Mesenchymal stem cell (in vitro differentiated cells and primary cell): ENCODE measurements around the gene PPP6C.
"Not testable (repeated sequence)": the region's sequence is repeated elsewhere in the genome, so short reads cannot be mapped to it uniquely, and the experiment has no call there.

Experiments used
- DNase-seq: peaks from one replicate; pipeline ENCODE4 v3.0.0-alpha.2; 2013
- H2AFZ ChIP-seq: one replicate; pipeline ENCODE4 v1.6.1; 2013; ENCODE audit warnings: low read depth, mild to moderate bottlenecking, control low read depth, inconsistent platforms, low read length, moderate library complexity
- H2AK5ac ChIP-seq: 2 replicates; pipeline ENCODE4 v1.6.1; 2013; ENCODE audit warnings: low read length, moderate library complexity, mild to moderate bottlenecking, inconsistent platforms; ENCODE audit not compliant: severe bottlenecking
- H2BK120ac ChIP-seq: one replicate; pipeline ENCODE4 v1.6.1; 2013; ENCODE audit warnings: low read depth, mild to moderate bottlenecking, inconsistent platforms, low read length, moderate library complexity
- H2BK12ac ChIP-seq, 2 experiments: one replicate each; pipeline ENCODE4 v1.6.1; 2013; ENCODE audit warnings: inconsistent platforms in 2 of 2, low read length in 2 of 2, mild to moderate bottlenecking in 2 of 2, moderate library complexity in 2 of 2, control low read depth in 1 of 2
- H2BK15ac ChIP-seq: one replicate; pipeline ENCODE4 v1.6.1; 2013; ENCODE audit warnings: mild to moderate bottlenecking, low read depth, inconsistent platforms; ENCODE audit not compliant: poor library complexity, severe bottlenecking
- H2BK5ac ChIP-seq: 2 replicates; pipeline ENCODE4 v1.6.1; 2013; ENCODE audit warnings: low read depth, mild to moderate bottlenecking, low read length, control low read depth, inconsistent platforms; ENCODE audit not compliant: poor library complexity, severe bottlenecking
- H3K14ac ChIP-seq, 2 experiments: one replicate each; pipeline ENCODE4 v1.6.1; 2013; ENCODE audit warnings: inconsistent platforms in 2 of 2, low read length in 2 of 2, control low read depth in 1 of 2, mild to moderate bottlenecking in 1 of 2, moderate library complexity in 1 of 2
- H3K18ac ChIP-seq, 2 experiments: one replicate each; pipeline ENCODE4 v1.6.1; 2013; ENCODE audit warnings: inconsistent platforms in 2 of 2, low read length in 2 of 2, control low read depth in 1 of 2, low read depth in 1 of 2, mild to moderate bottlenecking in 1 of 2
- H3K23ac ChIP-seq, 2 experiments: one replicate each; pipeline ENCODE4 v1.6.1; 2013; ENCODE audit warnings: inconsistent platforms in 2 of 2, low read length in 2 of 2, mild to moderate bottlenecking in 2 of 2, moderate library complexity in 2 of 2, control low read depth in 1 of 2
- H3K27ac ChIP-seq: 2 replicates; pipeline ENCODE4 v1.5.1; 2013; ENCODE audit warnings: mild to moderate bottlenecking, moderate library complexity, low read length, control low read depth, inconsistent platforms; ENCODE audit not compliant: poor library complexity, severe bottlenecking
- H3K27me3 ChIP-seq, 2 experiments: 2 replicates each; pipeline versions ENCODE4 v1.6.1 to v1.7.0; 2013; ENCODE audit warnings: low read length in 2 of 2, mild to moderate bottlenecking in 2 of 2, moderate library complexity in 2 of 2, control low read depth in 1 of 2, inconsistent platforms in 1 of 2; ENCODE audit not compliant: control insufficient read depth in 1 of 2, insufficient read depth in 1 of 2
- H3K36me3 ChIP-seq, 2 experiments: 2 replicates each; pipeline versions ENCODE4 v1.6.1 to v1.7.0; 2013; ENCODE audit warnings: low read length in 2 of 2, control low read depth in 1 of 2, inconsistent platforms in 1 of 2, low read depth in 1 of 2, mild to moderate bottlenecking in 1 of 2; ENCODE audit not compliant: insufficient read depth in 2 of 2, control insufficient read depth in 1 of 2
- H3K4ac ChIP-seq, 2 experiments: one replicate each; pipeline ENCODE4 v1.6.1; 2013; ENCODE audit warnings: inconsistent platforms in 2 of 2, low read length in 2 of 2, mild to moderate bottlenecking in 2 of 2, moderate library complexity in 2 of 2, control low read depth in 1 of 2, low read depth in 1 of 2
- H3K4me1 ChIP-seq: 2 replicates; pipeline ENCODE4 v1.6.1; 2013; ENCODE audit warnings: low read depth, low read length, control low read depth; ENCODE audit not compliant: control insufficient read depth, insufficient read depth
- H3K4me2 ChIP-seq: 2 replicates; pipeline ENCODE4 v1.6.1; 2013; ENCODE audit warnings: low read length, mild to moderate bottlenecking, inconsistent platforms; ENCODE audit not compliant: poor library complexity, severe bottlenecking
- H3K4me3 ChIP-seq, 2 experiments: 2 replicates each; pipeline versions ENCODE4 v1.5.1 to v1.7.0; 2013; ENCODE audit warnings: low read length in 2 of 2, mild to moderate bottlenecking in 2 of 2, control low read depth in 1 of 2, low read depth in 1 of 2; ENCODE audit not compliant: insufficient read depth in 1 of 2
- H3K79me1 ChIP-seq: replicated peaks from 2 replicates; pipeline ENCODE4 v1.6.1; 2013; ENCODE audit warnings: mild to moderate bottlenecking, control low read depth, low read length, inconsistent platforms; ENCODE audit not compliant: poor library complexity, severe bottlenecking
- H3K9ac ChIP-seq: 2 replicates; pipeline ENCODE4 v1.7.0; 2013; ENCODE audit warnings: mild to moderate bottlenecking, low read length, moderate library complexity
- H3K9me3 ChIP-seq: 2 replicates; pipeline ENCODE4 v1.7.0; 2013; ENCODE audit warnings: mild to moderate bottlenecking, low read length; ENCODE audit not compliant: control insufficient read depth
- H4K8ac ChIP-seq: one replicate; pipeline ENCODE4 v1.6.1; 2013; ENCODE audit warnings: inconsistent platforms, mild to moderate bottlenecking, low read length, moderate library complexity
- H4K91ac ChIP-seq: one replicate; pipeline ENCODE4 v1.6.1; 2013; ENCODE audit warnings: mild to moderate bottlenecking, low read length, inconsistent platforms
- WGBS: methylation state at CpG from one replicate; pipeline ENCODE4 v1.1.7; 2013; ENCODE audit warnings: mixed read lengths; 5-methylcytosine and 5-hydroxymethylcytosine counted together

PPP6C gene

GRCh38 chr9:125183054-125183453 is 6.5 kb downstream of the PPP6C start:
- Histone ChIP-seq H3K4me3 (no peak overlapping the region), H3K14ac (no peak overlapping the region)

DNA sequence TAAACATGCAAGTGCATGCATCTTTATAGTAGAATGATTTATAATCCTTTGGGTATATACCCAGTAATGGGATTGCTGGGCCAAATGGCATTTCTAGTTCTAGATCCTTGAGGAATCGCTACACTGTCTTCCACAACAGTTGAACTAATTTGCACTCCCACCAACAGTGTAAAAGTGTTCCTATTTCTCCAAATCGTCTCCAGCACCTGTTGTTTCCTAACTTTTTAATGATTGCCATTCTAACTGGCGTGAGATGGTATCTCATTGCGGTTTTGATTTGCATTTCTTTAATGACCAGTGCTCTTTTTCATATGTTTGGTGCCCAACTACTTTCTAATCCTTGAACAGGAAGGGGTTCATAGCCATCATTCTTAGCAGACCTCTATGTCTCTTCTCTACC is 7.8 kb downstream of the PPP6C start:
- H3K36me3 ChIP-seq, H2BK5ac ChIP-seq, H3K18ac ChIP-seq, H3K4me3 ChIP-seq, H3K14ac ChIP-seq, H4K8ac ChIP-seq, H2AK5ac ChIP-seq, H2BK120ac ChIP-seq, H3K79me1 ChIP-seq, DNase-seq, H2BK15ac ChIP-seq, H2BK12ac ChIP-seq, H3K27ac ChIP-seq, H3K27me3 ChIP-seq, H3K4me2 ChIP-seq, H3K4ac ChIP-seq, H3K9me3 ChIP-seq, H3K4me1 ChIP-seq, H2AFZ ChIP-seq, H3K23ac ChIP-seq, H4K91ac ChIP-seq, H3K9ac ChIP-seq: not testable (repeated sequence)
- WGBS: 98% methylated on average over 4 of the region's 4 CpGs

More at GRCh38 chr9:125183054-125183453, 6.5 kb downstream of the PPP6C start:
- Histone ChIP-seq H2AK5ac (no peak overlapping the region), H3K4ac (no peak overlapping the region), H3K9ac (no peak overlapping the region), H3K18ac (no peak overlapping the region), H2BK5ac (no peak overlapping the region), H3K9me3 (no peaks in the 10 kb centered on the region), H3K27ac (no peak overlapping the region), H2BK15ac (no peak overlapping the region), H2AFZ (no peak overlapping the region), H4K8ac (no peak overlapping the region), H3K4me1 (peaks cover 8% of the 10 kb centered on the region), H2BK120ac (no peak overlapping the region), H2BK12ac (no peak overlapping the region), H3K27me3 (no peaks in the 10 kb centered on the region), H3K36me3 (no peaks in the 10 kb centered on the region), H3K23ac (no peak overlapping the region), H3K79me1 (no peaks in the 10 kb centered on the region), H4K91ac (no peak overlapping the region), H3K4me2 (no peak overlapping the region)
- no peak for DNase-seq
- WGBS: 80% methylated on average over 2 of the region's 2 CpGs

GRCh38 chr9:125180876-125181275 is 8.7 kb downstream of the PPP6C start:
- peaks cover 4% of the 10 kb centered on the region for H3K4me1 ChIP-seq
- DNase-seq: no peak
- no peak overlapping the region for H3K4me2 ChIP-seq
- no peak overlapping the region for H2AK5ac ChIP-seq
- no peak overlapping the region for H3K27ac ChIP-seq
- H3K9me3 ChIP-seq: no peaks in the 10 kb centered on the region
- H4K8ac ChIP-seq: no peak overlapping the region
- H2AFZ ChIP-seq: no peak overlapping the region
- H3K18ac ChIP-seq: no peak overlapping the region
- H2BK15ac ChIP-seq: no peak overlapping the region
- H3K14ac ChIP-seq: no peak overlapping the region
- no peaks in the 10 kb centered on the region for H3K27me3 ChIP-seq
- peaks cover 4% of the 10 kb centered on the region for H3K79me1 ChIP-seq
- H4K91ac ChIP-seq: no peak overlapping the region
- H3K36me3 ChIP-seq: no peaks in the 10 kb centered on the region
- H2BK120ac ChIP-seq: no peak overlapping the region
- no peak overlapping the region for H2BK5ac ChIP-seq
- H3K9ac ChIP-seq: no peak overlapping the region
- H3K23ac ChIP-seq: no peak overlapping the region
- no peak overlapping the region for H3K4me3 ChIP-seq
- H2BK12ac ChIP-seq: no peak overlapping the region
- no peak overlapping the region for H3K4ac ChIP-seq
- WGBS: 96% methylated on average over 9 of the region's 9 CpGs

GRCh38 chr9:125179776-125180175 is 9.8 kb downstream of the PPP6C start:
- H3K4ac ChIP-seq, H4K8ac ChIP-seq, H3K9me3 ChIP-seq, H3K14ac ChIP-seq, H4K91ac ChIP-seq, H3K27me3 ChIP-seq, H2AK5ac ChIP-seq, H2BK5ac ChIP-seq, H2BK120ac ChIP-seq, H2BK15ac ChIP-seq, H3K27ac ChIP-seq, H3K4me3 ChIP-seq, DNase-seq, H3K79me1 ChIP-seq, H3K4me1 ChIP-seq, H3K36me3 ChIP-seq, H2AFZ ChIP-seq, H3K9ac ChIP-seq, H3K18ac ChIP-seq, H3K23ac ChIP-seq, H3K4me2 ChIP-seq, H2BK12ac ChIP-seq: not testable (repeated sequence)
- 100% methylated on average over 1 of the region's 4 CpGs for WGBS
